GM12875 (cell line): Measurements from ENCODE around the gene EPN3.

Experiments used
- H3K4me3 ChIP-seq: one replicate; pipeline ENCODE4 v1.5.1; 2011; ENCODE audit warnings: low read depth, low read length, control low read depth
- CTCF ChIP-seq: IDR thresholded peaks from 2 replicates; pipeline ENCODE4 v1.5.1; 2011; ENCODE audit warnings: low read depth, mild to moderate bottlenecking, control low read depth, inconsistent platforms, low read length, moderate library complexity, borderline replicate concordance; ENCODE audit not compliant: insufficient read depth

The EPN3 gene

GRCh38 chr17:50527155-50527762 lies 5.3 kb upstream of the EPN3 start:
- no peak for TF ChIP-seq CTCF
- H3K4me3 ChIP-seq, result no peak overlapping the region

DNA sequence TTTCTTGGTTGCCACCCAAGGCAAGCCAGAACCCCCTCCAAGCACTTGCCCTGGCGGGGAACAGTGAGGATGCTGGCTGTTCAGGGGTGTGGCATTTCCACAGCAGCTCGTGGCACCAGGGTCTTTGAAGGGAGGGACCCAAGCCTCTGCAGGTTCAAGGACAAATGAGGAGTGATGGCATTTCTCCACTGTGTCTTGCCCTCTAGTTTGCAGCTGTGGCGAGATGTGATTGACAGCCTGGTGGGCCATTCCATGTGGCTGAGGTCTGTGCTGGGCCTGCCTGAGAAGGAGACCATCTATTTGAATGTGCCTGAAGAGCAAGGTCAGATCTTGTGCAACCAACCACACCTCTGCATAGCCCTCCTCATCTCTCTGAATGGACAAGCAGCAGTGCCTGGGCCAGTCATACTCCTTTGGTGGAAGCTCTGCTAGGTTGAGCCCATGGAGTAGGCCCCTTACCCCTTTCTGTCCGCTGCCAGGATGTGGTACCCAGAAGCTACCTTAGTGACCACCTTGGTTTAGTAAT lies 4.5 kb upstream of the EPN3 start:
- no peak for TF ChIP-seq CTCF
- H3K4me3 ChIP-seq, result no peak overlapping the region

GRCh38 chr17:50529849-50530248 lies 2.7 kb upstream of the EPN3 start:
- TF ChIP-seq CTCF, result no peak
- H3K4me3 ChIP-seq, result no peak overlapping the region

DNA sequence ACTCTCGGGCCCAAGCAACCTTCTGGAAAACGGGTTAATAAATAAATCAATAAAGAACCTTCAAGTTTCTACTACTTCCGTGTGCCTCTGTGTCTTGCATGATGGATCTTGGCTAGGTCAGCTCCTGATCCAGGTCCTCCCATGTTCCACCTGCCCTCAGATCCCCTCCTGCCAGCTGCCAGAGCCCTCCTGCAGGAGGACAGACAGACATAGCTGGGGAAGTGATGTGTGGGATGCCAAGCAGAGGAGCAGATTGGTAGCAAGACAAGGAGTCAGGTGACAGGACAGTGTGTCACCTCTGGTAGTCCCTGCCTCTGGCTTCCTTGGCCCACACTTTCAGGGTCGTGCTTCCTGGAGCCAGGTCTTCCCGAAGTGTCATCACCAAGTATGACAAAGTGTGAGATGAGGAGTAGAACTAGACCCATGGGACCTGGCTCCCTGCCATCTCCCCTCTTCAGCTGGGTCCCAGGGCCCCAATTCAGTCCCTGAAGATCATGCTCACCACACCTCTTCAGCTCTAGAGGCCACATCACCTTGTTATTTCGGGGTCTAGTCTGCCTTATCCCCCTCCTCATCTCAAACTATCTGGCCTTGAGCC lies 1.0 kb upstream of the EPN3 start:
- no peak for TF ChIP-seq CTCF
- no peak overlapping the region for H3K4me3 ChIP-seq

- no peak overlapping the region for H3K4me3 ChIP-seq
Observed at GRCh38 chr17:50533185-50533584, 650 bp downstream of the EPN3 start.

GRCh38 chr17:50533720-50534148 lies 1.2 kb downstream of the EPN3 start:
- H3K4me3 ChIP-seq, result no peak overlapping the region

More at GRCh38 chr17:50533185-50533584, 650 bp downstream of the EPN3 start:
- TF ChIP-seq CTCF, result no peak

More at GRCh38 chr17:50533720-50534148, 1.2 kb downstream of the EPN3 start:
- TF ChIP-seq CTCF, result no peak
